HepG2 (cell line): ENCODE data around the gene SND1. TPM values are rescaled to one million over a fixed set of nuclear protein-coding genes. Genes with fewer than 3 reads are reported as not detected.

ENCODE experiments used
- ATAC-seq: fragments of 200-7000 bp; cut with Tn5 transposase; 3 replicates; pipeline ENCODE4 v1.9.1; 2020; ENCODE audit warnings: mild to moderate bottlenecking, moderate library complexity
- BruUV-seq: library from RNA; stranded (reverse); fragments of 400-500 nt; replicated peaks from 2 replicates; lab custom pipeline; 2021; lab: Mats Ljungman, UMichigan
- CTCF ChIA-PET: fragments of 300-600 bp; formaldehyde crosslinking; extraction: SDS; loops from one replicate; lab custom pipeline; 2021; ENCODE audit warnings: low total read pairs, inconsistent platforms, low intra/inter-chr PET ratio; lab: Yijun Ruan, JAX
- POLR2A ChIA-PET: fragments of 350-600 bp; sonication (Branson Sonifier 250); formaldehyde crosslinking; loops from one replicate; lab custom pipeline; 2020; ENCODE audit warnings: antibody characterized with exemption, inconsistent platforms; lab: Yijun Ruan, JAX
- DNase-seq: peaks from one replicate; pipeline ENCODE4 v3.0.0-alpha.2; 2015; ENCODE audit warnings: low spot score
- FAIRE-seq: peaks from 3 replicates; lab custom pipeline; 2011; peaks lifted over from hg19 to GRCh38; lab: Jason Lieb, UNC
- H2AFZ ChIP-seq: one replicate; pipeline ENCODE4 v1.6.1; 2011; ENCODE audit warnings: low read length, inconsistent platforms
- H3K27ac ChIP-seq: fragments of 300-600 bp; 3 replicates; pipeline ENCODE4 v1.8.0; 2011; ENCODE audit warnings: mixed run types, mild to moderate bottlenecking, mixed read lengths, low read length, inconsistent platforms; ENCODE audit not compliant: insufficient read depth; ENCODE audit errors: extremely low read length
- H3K27me3 ChIP-seq, 2 experiments: fragments of 200-600 bp in 1 of 2; 2 replicates in 1 of 2; 3 replicates in 1 of 2; pipeline versions ENCODE4 v1.6.0 to v1.8.0; 2011; ENCODE audit warnings: low read length in 2 of 2, mild to moderate bottlenecking in 2 of 2, moderate library complexity in 2 of 2, inconsistent platforms in 1 of 2; ENCODE audit not compliant: insufficient read depth in 2 of 2, control insufficient read depth in 1 of 2
- H3K36me3 ChIP-seq, 2 experiments: fragments of 200-600 bp in 1 of 2; replicated peaks in 1 of 2; 2 replicates in 1 of 2; 3 replicates in 1 of 2; pipeline versions ENCODE4 v1.5.1 to v1.8.0; 2011; ENCODE audit warnings: low read length in 2 of 2, inconsistent platforms in 1 of 2; ENCODE audit not compliant: insufficient read depth in 2 of 2, control insufficient read depth in 1 of 2
- H3K4me1 ChIP-seq: 2 replicates; pipeline ENCODE4 v1.5.1; 2012; ENCODE audit warnings: low read length, inconsistent platforms; ENCODE audit not compliant: insufficient read depth
- H3K4me2 ChIP-seq: 2 replicates; pipeline ENCODE4 v1.6.0; 2011; ENCODE audit warnings: low read depth, low read length, inconsistent platforms
- H3K4me3 ChIP-seq, 3 experiments: fragments of 200-600 bp in 1 of 3; sonication (generic), shearing (Covaris generic) in 1 of 3; replicated peaks in 1 of 3; 2 replicates each; pipeline ENCODE4 v1.5.1; 2011 to 2016; ENCODE audit warnings: low read length in 3 of 3, inconsistent platforms in 2 of 3, low read depth in 2 of 3, mild to moderate bottlenecking in 2 of 3, control low read depth in 1 of 3, mixed read lengths in 1 of 3; ENCODE audit not compliant: insufficient read depth in 1 of 3
- H3K79me2 ChIP-seq: one replicate; pipeline ENCODE4 v1.6.1; 2011; ENCODE audit warnings: low read length, inconsistent platforms; ENCODE audit not compliant: insufficient read depth
- H3K9ac ChIP-seq: 2 replicates; pipeline ENCODE4 v1.6.0; 2011; ENCODE audit warnings: mild to moderate bottlenecking, low read depth, low read length, inconsistent platforms; ENCODE audit not compliant: insufficient read depth
- H3K9me3 ChIP-seq: 2 replicates; pipeline ENCODE4 v1.5.1; 2012; ENCODE audit warnings: mild to moderate bottlenecking, low read length
- H4K20me1 ChIP-seq: 2 replicates; pipeline ENCODE4 v1.6.0; 2011; ENCODE audit warnings: inconsistent platforms, mild to moderate bottlenecking, low read length, moderate library complexity; ENCODE audit not compliant: insufficient read depth
- MED8 ChIP-seq: sonication (generic); formaldehyde crosslinking; IDR thresholded peaks from 2 replicates; pipeline ENCODE4 v1.8.1; 2023; ENCODE audit warnings: mild to moderate bottlenecking, missing genetic modification reagents; ENCODE audit not compliant: insufficient replicate concordance
- NR2C2 ChIP-seq: sonication (generic); formaldehyde crosslinking; IDR thresholded peaks from 2 replicates; pipeline ENCODE4 v1.4.0; 2020; ENCODE audit warnings: missing genetic modification reagents, mild to moderate bottlenecking, moderate library complexity, borderline replicate concordance
- POLR2G ChIP-seq: fragments of 200-400 bp; formaldehyde crosslinking; IDR thresholded peaks from 2 replicates; pipeline ENCODE4 v1.6.1; 2018; ENCODE audit warnings: mild to moderate bottlenecking, low read depth, low read length, moderate library complexity
- ZFP90 ChIP-seq: sonication (generic); formaldehyde crosslinking; IDR thresholded peaks from 2 replicates; pipeline ENCODE4 v1.8.0; 2022; ENCODE audit warnings: missing genetic modification reagents, mild to moderate bottlenecking, inconsistent platforms, borderline replicate concordance
- ZNF180 ChIP-seq: sonication (generic); formaldehyde crosslinking; IDR thresholded peaks from 2 replicates; pipeline ENCODE4 v1.4.0; 2020; ENCODE audit warnings: low read depth, missing genetic modification reagents, borderline replicate concordance
- ZNF670 ChIP-seq: sonication (generic); formaldehyde crosslinking; IDR thresholded peaks from 2 replicates; pipeline ENCODE4 v1.8.0; 2022; ENCODE audit warnings: mild to moderate bottlenecking, missing genetic modification reagents, borderline replicate concordance
- whole genome bisulfite sequencing: methylation state at CpG from one replicate; pipeline ENCODE4 v1.1.6; 2017; ENCODE audit warnings: low lambda C conversion rate; 5-methylcytosine and 5-hydroxymethylcytosine counted together
- in situ Hi-C: cut with HindIII; loops from 2 replicates; pipeline ENCODE4 v1.10.0; 2017; ENCODE audit warnings: low pct_unique_long_range_greater_than_20kb; ENCODE audit not compliant: extremely low pct_ligation_motif_present
- intact Hi-C: fragments of 100-400 bp; cut with micrococcal nuclease; formaldehyde crosslinking; loops from one replicate; pipeline ENCODE4 v1.10.0; 2022; ENCODE audit not compliant: unreplicated experiment
- polyA plus RNA-seq, 8 experiments: library from polyadenylated mRNA; depleted of rRNA in 3 of 8; stranded (reverse) in 7 of 8; unstranded in 1 of 8; fragments of >200 nt; fragmentation: Illumina TruSeq in 4 of 8; extraction: Trizol in 4 of 8; gene quantifications; 2 replicates each; pipeline versions ENCODE4 v1.2.1 to v1.2.3, GENCODE V29; 2011 to 2016; ENCODE audit warnings: low read depth in 4 of 8, missing spikeins in 1 of 8, mixed read lengths in 1 of 8; ENCODE audit not compliant: insufficient read depth in 1 of 8
- total RNA-seq, 5 experiments: library from RNA; depleted of rRNA; stranded (reverse); fragments of >200 nt; fragmentation: Illumina TruSeq; extraction: Trizol; gene quantifications; 2 replicates each; pipeline ENCODE4 v1.2.3, GENCODE V29; 2016; ENCODE audit warnings: low read depth in 1 of 5
- TF ChIP-seq, protein P1 (sequence below): sonication (generic); formaldehyde crosslinking; conservative IDR thresholded peaks from 2 replicates; pipeline ENCODE4 v1.4.0; 2020; ENCODE audit warnings: missing genetic modification reagents
- TF ChIP-seq, protein P2 (sequence below): sonication (generic); formaldehyde crosslinking; IDR thresholded peaks from 2 replicates; pipeline ENCODE4 v1.9.0; 2021; ENCODE audit warnings: mild to moderate bottlenecking, missing genetic modification reagents
- TF ChIP-seq, protein P3 (sequence below): sonication (generic); formaldehyde crosslinking; IDR thresholded peaks from 2 replicates; pipeline ENCODE4 v1.4.0; 2020; ENCODE audit warnings: low read depth, missing genetic modification reagents

The SND1 gene
- total and polyA plus RNA-seq, 2 of the 13 experiments (the other 11 are each of a cell fraction or from before 2014, with no cell fraction given), result 110 to 182 TPM

DNA sequence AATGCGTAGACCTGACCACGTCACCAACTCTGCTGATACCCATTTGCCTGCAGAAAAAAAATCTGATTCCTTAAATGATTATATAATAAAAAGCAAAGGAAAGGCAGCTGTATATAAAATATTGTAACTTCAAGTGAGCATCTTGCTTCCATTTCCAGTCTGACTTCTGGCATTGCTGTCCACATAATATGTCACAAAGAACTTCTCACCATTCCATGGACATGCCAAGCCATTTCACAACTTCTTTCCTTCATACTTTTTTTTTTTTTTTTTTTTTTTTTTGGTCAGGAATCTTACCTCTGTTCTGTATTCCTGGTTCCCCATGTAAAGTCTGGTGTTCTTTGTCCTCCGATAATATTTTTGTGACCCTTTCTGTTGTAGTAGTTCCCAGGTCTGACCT, 165.5 kb downstream of the SND1 start (continued):
- TF ChIP-seq, protein P1, sequence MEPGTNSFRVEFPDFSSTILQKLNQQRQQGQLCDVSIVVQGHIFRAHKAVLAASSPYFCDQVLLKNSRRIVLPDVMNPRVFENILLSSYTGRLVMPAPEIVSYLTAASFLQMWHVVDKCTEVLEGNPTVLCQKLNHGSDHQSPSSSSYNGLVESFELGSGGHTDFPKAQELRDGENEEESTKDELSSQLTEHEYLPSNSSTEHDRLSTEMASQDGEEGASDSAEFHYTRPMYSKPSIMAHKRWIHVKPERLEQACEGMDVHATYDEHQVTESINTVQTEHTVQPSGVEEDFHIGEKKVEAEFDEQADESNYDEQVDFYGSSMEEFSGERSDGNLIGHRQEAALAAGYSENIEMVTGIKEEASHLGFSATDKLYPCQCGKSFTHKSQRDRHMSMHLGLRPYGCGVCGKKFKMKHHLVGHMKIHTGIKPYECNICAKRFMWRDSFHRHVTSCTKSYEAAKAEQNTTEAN (CRISPR knock-in tag), result no peak

DNA sequence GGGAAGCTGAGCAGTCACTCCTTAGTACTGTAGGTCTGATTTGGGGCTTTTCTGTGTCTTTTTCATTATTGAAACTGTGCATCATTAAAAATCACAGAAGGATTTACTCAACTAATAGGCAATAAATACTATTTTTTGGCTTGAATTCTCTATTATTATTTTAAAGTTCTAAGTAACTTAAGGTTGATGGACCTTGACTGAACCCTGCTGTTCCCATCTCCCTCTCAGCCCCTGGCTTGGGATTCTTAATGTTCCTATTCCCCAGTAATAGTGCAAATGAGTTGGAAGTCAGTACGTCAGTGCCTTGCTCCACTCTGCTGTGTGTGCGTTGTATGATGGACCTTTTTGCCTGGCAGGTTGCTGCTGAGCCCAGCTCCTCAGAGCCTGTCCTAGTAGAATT, 166.3 kb downstream of the SND1 start:
- no peaks in the 10 kb centered on the region for H3K27me3 ChIP-seq
- no TSS peak for BruUV-seq
- in situ Hi-C loops, result no loop called here
- ChIA-PET POLR2A (no interaction called here), CTCF (no interaction called here)
- ATAC-seq (no peak), DNase-seq (no peak), FAIRE-seq (no peak)
- 98% methylated on average over 2 of the region's 2 CpGs for WGBS
- H2AFZ ChIP-seq, result no peak overlapping the region
- peaks cover 35% of the 10 kb centered on the region for H4K20me1 ChIP-seq
- peaks cover 0 to 3% of the 10 kb centered on the region in 2 experiments; a peak in 1 of 5 replicates for H3K36me3 ChIP-seq
- H3K27ac ChIP-seq, result no peak overlapping the region
- intact Hi-C loops, result no loop called here
- H3K4me3 ChIP-seq, result no peak overlapping the region
- no peak overlapping the region for H3K9ac ChIP-seq
- H3K79me2 ChIP-seq, result peaks cover 49% of the 10 kb centered on the region
- no peak overlapping the region for H3K4me2 ChIP-seq
- H3K9me3 ChIP-seq, result no peaks in the 10 kb centered on the region
- H3K4me1 ChIP-seq, result peaks cover 76% of the 10 kb centered on the region
- TF ChIP-seq ZNF180 (CRISPR knock-in tag) (no peak), MED8 (CRISPR knock-in tag) (no peak), ZNF670 (CRISPR knock-in tag) (no peak), POLR2G (no peak), NR2C2 (CRISPR knock-in tag) (no peak), ZFP90 (CRISPR knock-in tag) (no peak)
- TF ChIP-seq, protein P2, sequence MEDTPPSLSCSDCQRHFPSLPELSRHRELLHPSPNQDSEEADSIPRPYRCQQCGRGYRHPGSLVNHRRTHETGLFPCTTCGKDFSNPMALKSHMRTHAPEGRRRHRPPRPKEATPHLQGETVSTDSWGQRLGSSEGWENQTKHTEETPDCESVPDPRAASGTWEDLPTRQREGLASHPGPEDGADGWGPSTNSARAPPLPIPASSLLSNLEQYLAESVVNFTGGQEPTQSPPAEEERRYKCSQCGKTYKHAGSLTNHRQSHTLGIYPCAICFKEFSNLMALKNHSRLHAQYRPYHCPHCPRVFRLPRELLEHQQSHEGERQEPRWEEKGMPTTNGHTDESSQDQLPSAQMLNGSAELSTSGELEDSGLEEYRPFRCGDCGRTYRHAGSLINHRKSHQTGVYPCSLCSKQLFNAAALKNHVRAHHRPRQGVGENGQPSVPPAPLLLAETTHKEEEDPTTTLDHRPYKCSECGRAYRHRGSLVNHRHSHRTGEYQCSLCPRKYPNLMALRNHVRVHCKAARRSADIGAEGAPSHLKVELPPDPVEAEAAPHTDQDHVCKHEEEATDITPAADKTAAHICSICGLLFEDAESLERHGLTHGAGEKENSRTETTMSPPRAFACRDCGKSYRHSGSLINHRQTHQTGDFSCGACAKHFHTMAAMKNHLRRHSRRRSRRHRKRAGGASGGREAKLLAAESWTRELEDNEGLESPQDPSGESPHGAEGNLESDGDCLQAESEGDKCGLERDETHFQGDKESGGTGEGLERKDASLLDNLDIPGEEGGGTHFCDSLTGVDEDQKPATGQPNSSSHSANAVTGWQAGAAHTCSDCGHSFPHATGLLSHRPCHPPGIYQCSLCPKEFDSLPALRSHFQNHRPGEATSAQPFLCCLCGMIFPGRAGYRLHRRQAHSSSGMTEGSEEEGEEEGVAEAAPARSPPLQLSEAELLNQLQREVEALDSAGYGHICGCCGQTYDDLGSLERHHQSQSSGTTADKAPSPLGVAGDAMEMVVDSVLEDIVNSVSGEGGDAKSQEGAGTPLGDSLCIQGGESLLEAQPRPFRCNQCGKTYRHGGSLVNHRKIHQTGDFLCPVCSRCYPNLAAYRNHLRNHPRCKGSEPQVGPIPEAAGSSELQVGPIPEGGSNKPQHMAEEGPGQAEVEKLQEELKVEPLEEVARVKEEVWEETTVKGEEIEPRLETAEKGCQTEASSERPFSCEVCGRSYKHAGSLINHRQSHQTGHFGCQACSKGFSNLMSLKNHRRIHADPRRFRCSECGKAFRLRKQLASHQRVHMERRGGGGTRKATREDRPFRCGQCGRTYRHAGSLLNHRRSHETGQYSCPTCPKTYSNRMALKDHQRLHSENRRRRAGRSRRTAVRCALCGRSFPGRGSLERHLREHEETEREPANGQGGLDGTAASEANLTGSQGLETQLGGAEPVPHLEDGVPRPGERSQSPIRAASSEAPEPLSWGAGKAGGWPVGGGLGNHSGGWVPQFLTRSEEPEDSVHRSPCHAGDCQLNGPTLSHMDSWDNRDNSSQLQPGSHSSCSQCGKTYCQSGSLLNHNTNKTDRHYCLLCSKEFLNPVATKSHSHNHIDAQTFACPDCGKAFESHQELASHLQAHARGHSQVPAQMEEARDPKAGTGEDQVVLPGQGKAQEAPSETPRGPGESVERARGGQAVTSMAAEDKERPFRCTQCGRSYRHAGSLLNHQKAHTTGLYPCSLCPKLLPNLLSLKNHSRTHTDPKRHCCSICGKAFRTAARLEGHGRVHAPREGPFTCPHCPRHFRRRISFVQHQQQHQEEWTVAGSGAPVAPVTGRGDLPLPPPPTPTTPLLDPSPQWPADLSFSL (CRISPR knock-in tag), result no peak
- TF ChIP-seq, protein P3, sequence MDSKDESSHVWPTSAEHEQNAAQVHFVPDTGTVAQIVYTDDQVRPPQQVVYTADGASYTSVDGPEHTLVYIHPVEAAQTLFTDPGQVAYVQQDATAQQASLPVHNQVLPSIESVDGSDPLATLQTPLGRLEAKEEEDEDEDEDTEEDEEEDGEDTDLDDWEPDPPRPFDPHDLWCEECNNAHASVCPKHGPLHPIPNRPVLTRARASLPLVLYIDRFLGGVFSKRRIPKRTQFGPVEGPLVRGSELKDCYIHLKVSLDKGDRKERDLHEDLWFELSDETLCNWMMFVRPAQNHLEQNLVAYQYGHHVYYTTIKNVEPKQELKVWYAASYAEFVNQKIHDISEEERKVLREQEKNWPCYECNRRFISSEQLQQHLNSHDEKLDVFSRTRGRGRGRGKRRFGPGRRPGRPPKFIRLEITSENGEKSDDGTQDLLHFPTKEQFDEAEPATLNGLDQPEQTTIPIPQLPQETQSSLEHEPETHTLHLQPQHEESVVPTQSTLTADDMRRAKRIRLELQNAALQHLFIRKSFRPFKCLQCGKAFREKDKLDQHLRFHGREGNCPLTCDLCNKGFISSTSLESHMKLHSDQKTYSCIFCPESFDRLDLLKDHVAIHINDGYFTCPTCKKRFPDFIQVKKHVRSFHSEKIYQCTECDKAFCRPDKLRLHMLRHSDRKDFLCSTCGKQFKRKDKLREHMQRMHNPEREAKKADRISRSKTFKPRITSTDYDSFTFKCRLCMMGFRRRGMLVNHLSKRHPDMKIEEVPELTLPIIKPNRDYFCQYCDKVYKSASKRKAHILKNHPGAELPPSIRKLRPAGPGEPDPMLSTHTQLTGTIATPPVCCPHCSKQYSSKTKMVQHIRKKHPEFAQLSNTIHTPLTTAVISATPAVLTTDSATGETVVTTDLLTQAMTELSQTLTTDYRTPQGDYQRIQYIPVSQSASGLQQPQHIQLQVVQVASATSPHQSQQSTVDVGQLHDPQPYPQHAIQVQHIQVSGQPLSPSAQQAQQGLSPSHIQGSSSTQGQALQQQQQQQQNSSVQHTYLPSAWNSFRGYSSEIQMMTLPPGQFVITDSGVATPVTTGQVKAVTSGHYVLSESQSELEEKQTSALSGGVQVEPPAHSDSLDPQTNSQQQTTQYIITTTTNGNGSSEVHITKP (CRISPR knock-in tag), result no peak
